SK-N-SH (cell line): ENCODE measurements around the gene EPB41L2. TPM values are rescaled to one million over a fixed set of nuclear protein-coding genes. Genes with fewer than 3 reads are reported as not detected.

Source experiments
- CTCF ChIA-PET: fragments of 300-600, 350-600 bp; formaldehyde crosslinking; extraction: SDS; loops from one replicate; lab custom pipeline; 2021; lab: Yijun Ruan, JAX
- POLR2A ChIA-PET: fragments of 350-600 bp; sonication (Branson Sonifier 250); formaldehyde crosslinking; extraction: SDS; loops from one replicate; lab custom pipeline; 2020; ENCODE audit warnings: antibody characterized with exemption, inconsistent platforms; lab: Yijun Ruan, JAX
- DNase-seq: peaks from one replicate; pipeline ENCODE4 v3.0.0; 2012
- H2AFZ ChIP-seq: fragments of 200-600 bp; sonication (generic); 2 replicates; pipeline ENCODE4 v1.8.1; 2016; ENCODE audit warnings: antibody characterized with exemption, mild to moderate bottlenecking, low read depth
- H3F3A ChIP-seq: fragments of 200-600 bp; sonication (generic); replicated peaks from 2 replicates; pipeline ENCODE3; 2016; ENCODE audit warnings: antibody characterized with exemption, mild to moderate bottlenecking; ENCODE audit not compliant: insufficient read depth
- H3K27ac ChIP-seq, 2 experiments: fragments of 200-500 bp in 1 of 2; fragments of 200-600 bp in 1 of 2; sonication (Bioruptor generic) in 1 of 2; sonication (generic), shearing (Covaris generic) in 1 of 2; 2 replicates each; pipeline versions ENCODE4 v1.5.1 to v1.6.1; 2014 to 2016; ENCODE audit warnings: low read depth in 2 of 2, inconsistent platforms in 1 of 2, low read length in 1 of 2, mild to moderate bottlenecking in 1 of 2, mixed read lengths in 1 of 2
- H3K27me3 ChIP-seq: fragments of 200-600 bp; sonication (generic), shearing (Covaris generic); 2 replicates; pipeline ENCODE4 v1.6.1; 2016; ENCODE audit warnings: mixed run types; ENCODE audit not compliant: insufficient read depth
- H3K36me3 ChIP-seq, 2 experiments: fragments of 200-500 bp in 1 of 2; fragments of 200-600 bp in 1 of 2; sonication (Bioruptor generic) in 1 of 2; sonication (generic) in 1 of 2; replicated peaks in 1 of 2; 2 replicates each; pipeline versions ENCODE3 to v1.5.1; 2014 to 2016; ENCODE audit warnings: low read length in 1 of 2, mild to moderate bottlenecking in 1 of 2; ENCODE audit not compliant: insufficient read depth in 2 of 2, control insufficient read depth in 1 of 2
- H3K4me1 ChIP-seq, 2 experiments: fragments of 200-500 bp in 1 of 2; fragments of 200-600 bp in 1 of 2; sonication (Bioruptor generic) in 1 of 2; sonication (generic), shearing (Covaris generic) in 1 of 2; 2 replicates each; pipeline versions ENCODE4 v1.5.1 to v1.6.1; 2014 to 2016; ENCODE audit warnings: low read depth in 1 of 2, low read length in 1 of 2, mixed run types in 1 of 2; ENCODE audit not compliant: insufficient read depth in 2 of 2, control insufficient read depth in 1 of 2
- H3K4me2 ChIP-seq: fragments of 200-600 bp; sonication (generic), shearing (Covaris generic); 2 replicates; pipeline ENCODE4 v1.6.1; 2017; ENCODE audit warnings: mixed run types
- H3K4me3 ChIP-seq, 2 experiments: fragments of 200-500 bp in 1 of 2; fragments of 200-600 bp in 1 of 2; sonication (Bioruptor generic) in 1 of 2; sonication (generic), shearing (Covaris generic) in 1 of 2; 2 replicates each; pipeline versions ENCODE4 v1.5.1 to v1.8.1; 2014 to 2016; ENCODE audit warnings: low read depth in 2 of 2, inconsistent platforms in 1 of 2, low read length in 1 of 2, mild to moderate bottlenecking in 1 of 2, mixed read lengths in 1 of 2, moderate library complexity in 1 of 2
- H3K79me2 ChIP-seq: fragments of 200-600 bp; sonication (generic); 2 replicates; pipeline ENCODE4 v1.8.1; 2017; ENCODE audit warnings: mild to moderate bottlenecking; ENCODE audit not compliant: insufficient read depth
- H3K9ac ChIP-seq: fragments of 200-600 bp; sonication (generic); 2 replicates; pipeline ENCODE4 v1.6.1; 2017; ENCODE audit warnings: mixed run types
- H3K9me2 ChIP-seq: fragments of 200-600 bp; sonication (generic); 2 replicates; pipeline ENCODE4 v1.6.1; 2017; ENCODE audit warnings: mixed run types
- H3K9me3 ChIP-seq: fragments of 200-600 bp; sonication (generic); 2 replicates; pipeline ENCODE4 v1.6.1; 2017; ENCODE audit warnings: mixed run types, mild to moderate bottlenecking, moderate library complexity
- H4K20me1 ChIP-seq: fragments of 200-600 bp; sonication (generic); 2 replicates; pipeline ENCODE4 v1.6.1; 2017; ENCODE audit warnings: mild to moderate bottlenecking, mixed run types; ENCODE audit not compliant: insufficient read depth
- CTCF ChIP-seq: fragments of 200-600 bp; sonication (generic); IDR thresholded peaks from 2 replicates; pipeline ENCODE4 v1.6.1; 2017; ENCODE audit warnings: antibody characterized with exemption, mild to moderate bottlenecking, moderate library complexity
- ELF1 ChIP-seq: IDR thresholded peaks from 2 replicates; pipeline ENCODE4 v1.4.0; 2012
- EZH2phosphoT487 ChIP-seq: fragments of 200-600 bp; sonication (generic); IDR thresholded peaks from 2 replicates; pipeline ENCODE4 v1.6.1; 2017; ENCODE audit warnings: low read depth, mixed run types, mild to moderate bottlenecking, antibody characterized with exemption, moderate library complexity, borderline replicate concordance
- FOXM1 ChIP-seq: IDR thresholded peaks from 2 replicates; pipeline ENCODE4 v1.4.0; 2012; ENCODE audit warnings: low read depth, mild to moderate bottlenecking
- GABPA ChIP-seq: IDR thresholded peaks from 2 replicates; pipeline ENCODE4 v1.4.0; 2012; ENCODE audit warnings: low read depth, mild to moderate bottlenecking
- MXI1 ChIP-seq: IDR thresholded peaks from 2 replicates; pipeline ENCODE4 v1.6.1; 2012; ENCODE audit warnings: mild to moderate bottlenecking, low read depth, low read length, improper control_type of control experiment
- PBX3 ChIP-seq: IDR thresholded peaks from 2 replicates; pipeline ENCODE4; 2012
- SIN3A ChIP-seq: IDR thresholded peaks from 2 replicates; pipeline ENCODE4 v1.6.1; 2012; ENCODE audit warnings: low read depth, mild to moderate bottlenecking, low read length, moderate library complexity, borderline replicate concordance
- TEAD4 ChIP-seq: IDR thresholded peaks from 2 replicates; pipeline ENCODE4 v1.4.0; 2012; ENCODE audit warnings: mild to moderate bottlenecking, borderline replicate concordance; ENCODE audit not compliant: insufficient read depth
- YY1 ChIP-seq: IDR thresholded peaks from 2 replicates; pipeline ENCODE4 v1.4.0; 2012; ENCODE audit warnings: low read depth, mild to moderate bottlenecking
- WGBS: methylation state at CpG from one replicate; pipeline ENCODE4 v1.1.6; 2017; ENCODE audit warnings: low lambda C conversion rate; 5-methylcytosine and 5-hydroxymethylcytosine counted together
- polyA plus RNA-seq, 3 experiments: library from polyadenylated mRNA; depleted of rRNA; stranded (reverse); fragments of >200 nt; gene quantifications; 2 replicates each; pipeline ENCODE4 v1.2.3, GENCODE V29; 2012

EPB41L2 gene
- polyA plus RNA-seq, 1 of the 3 experiments (the other 2 are of a cell fraction): 1.4 TPM

GRCh38 chr6:131065824-131066171, 2.8 kb upstream of the EPB41L2 start:
- peaks cover 44% of the 10 kb centered on the region; the same call in 1 of the 2 replicates for H3K27me3 ChIP-seq
- no peak for TF ChIP-seq PBX3
- TF ChIP-seq, all 33 proteins: peak for 0
- H3K79me2 ChIP-seq: no peaks in the 10 kb centered on the region
- no peak for DNase-seq
- H2AFZ ChIP-seq: no peak overlapping the region
- H3K4me2 ChIP-seq: no peak overlapping the region
- ChIA-PET POLR2A (no interaction called here), CTCF (no interaction called here)
- H3K9me3 ChIP-seq: no peaks in the 10 kb centered on the region
- H3K36me3 ChIP-seq: no peaks in the 10 kb centered on the region
- no peaks in the 10 kb centered on the region for H3K9me2 ChIP-seq
- no peak overlapping the region for H3K27ac ChIP-seq
- no peak overlapping the region for H3K4me3 ChIP-seq
- H3K9ac ChIP-seq: no peak overlapping the region
- no peaks in the 10 kb centered on the region for H4K20me1 ChIP-seq
- H3K4me1 ChIP-seq: peaks cover 0 to 5% of the 10 kb centered on the region in 2 experiments; a peak in 1 of 4 replicates
- H3F3A ChIP-seq: peaks cover 6% of the 10 kb centered on the region

DNA sequence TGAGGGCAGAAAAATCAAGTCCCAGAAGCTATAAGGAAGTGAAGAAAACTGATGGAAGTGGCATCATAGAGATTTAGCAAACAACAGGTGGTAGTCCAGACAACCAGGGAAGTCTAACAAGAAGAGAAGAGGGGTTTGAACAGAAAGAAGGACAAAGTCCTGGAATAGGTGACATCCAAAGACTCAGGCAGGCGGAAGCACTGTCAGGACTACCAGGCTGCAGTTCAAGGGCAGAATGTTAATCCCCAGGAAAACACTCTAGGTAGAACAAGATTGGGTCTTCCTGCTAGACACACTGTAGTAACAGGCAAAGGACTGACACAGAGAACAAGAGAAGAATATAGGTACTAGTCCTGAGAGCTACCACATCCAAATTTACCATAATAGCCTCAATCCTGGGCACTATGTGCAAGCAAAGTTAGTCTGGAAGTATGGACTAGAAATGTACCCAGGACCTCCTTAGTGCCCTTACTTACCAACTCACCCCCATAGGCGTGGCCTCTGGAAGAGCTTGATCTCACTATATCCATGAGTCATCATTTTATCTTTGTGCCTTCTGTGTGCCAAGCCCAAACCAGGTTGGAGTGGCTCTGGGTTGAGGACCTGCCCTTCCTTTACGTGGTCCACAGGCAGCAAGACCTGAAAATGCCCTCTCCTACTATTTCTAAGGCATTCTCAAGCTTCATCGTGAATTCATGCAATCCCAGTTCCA, 2.2 kb upstream of the EPB41L2 start:
- POLR2A ChIA-PET: no interaction called here
- H3K4me2 ChIP-seq: no peak overlapping the region
- no peak overlapping the region for H3K9ac ChIP-seq
- H3K9me2 ChIP-seq: no peaks in the 10 kb centered on the region
- TF ChIP-seq SIN3A (no peak), PBX3 (no peak), YY1 (no peak), GABPA (no peak)
- H3K4me1 ChIP-seq: peaks cover 0 to 5% of the 10 kb centered on the region in 2 experiments; a peak in 1 of 4 replicates
- peaks cover 44% of the 10 kb centered on the region; the same call in 1 of the 2 replicates for H3K27me3 ChIP-seq
- H3K27ac ChIP-seq: no peak overlapping the region
- no peak for DNase-seq
- peaks cover 7% of the 10 kb centered on the region for H3F3A ChIP-seq
- no peaks in the 10 kb centered on the region for H3K79me2 ChIP-seq
- no peaks in the 10 kb centered on the region for H4K20me1 ChIP-seq
- H2AFZ ChIP-seq: no peak overlapping the region
- WGBS: 30% methylated on average over 4 of the region's 4 CpGs
- no peaks in the 10 kb centered on the region for H3K36me3 ChIP-seq
- CTCF ChIA-PET: no interaction called here
- H3K9me3 ChIP-seq: no peaks in the 10 kb centered on the region
- H3K4me3 ChIP-seq: no peak overlapping the region

DNA sequence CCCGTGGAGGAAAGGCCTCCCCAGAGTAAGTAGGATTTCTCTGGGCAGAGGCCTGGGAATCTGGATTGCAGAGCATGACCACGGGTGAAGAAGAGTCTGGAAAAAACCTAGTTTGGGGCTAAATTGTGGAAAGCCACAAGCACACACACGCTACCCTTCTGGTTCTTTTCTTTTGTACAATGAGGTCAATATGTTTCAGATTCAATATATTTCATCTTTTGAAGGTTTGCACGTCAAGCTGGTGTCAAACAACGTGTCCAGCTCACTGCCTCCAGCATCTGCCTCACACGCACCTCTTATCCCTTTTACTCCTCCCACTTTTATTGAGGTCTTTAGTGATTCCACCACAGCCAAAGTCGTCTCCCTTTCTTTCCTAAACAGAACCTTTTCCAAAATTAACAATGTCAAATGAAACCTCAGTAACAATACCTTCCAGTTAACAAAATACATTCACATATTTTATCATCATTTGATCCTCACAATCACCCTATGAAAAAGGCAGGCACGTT, 773 bp upstream of the EPB41L2 start:
- Histone ChIP-seq H3K4me3 (peak overlapping the region; percentile 48 to 69; a peak in 3 of 4 replicates), H3K79me2 (no peaks in the 10 kb centered on the region), H3K9me2 (no peaks in the 10 kb centered on the region), H2AFZ (peak overlapping the region; percentile 82; the same call in 1 of the 2 replicates), H3K27ac (no peak overlapping the region), H3K27me3 (peaks cover 44% of the 10 kb centered on the region; the same call in 1 of the 2 replicates), H3F3A (peaks cover 7% of the 10 kb centered on the region), H3K36me3 (no peaks in the 10 kb centered on the region), H3K9ac (peak overlapping the region; percentile 18; the same call in 1 of the 2 replicates), H4K20me1 (no peaks in the 10 kb centered on the region), H3K4me1 (peaks cover 0 to 5% of the 10 kb centered on the region in 2 experiments; a peak in 1 of 4 replicates), H3K9me3 (no peaks in the 10 kb centered on the region), H3K4me2 (peak overlapping the region; percentile 76)
- TF ChIP-seq PBX3: no peak
- no peak for TF ChIP-seq MXI1
- no peak for TF ChIP-seq EZH2phosphoT487
- TF ChIP-seq FOXM1: no peak
- no peak for TF ChIP-seq ELF1
- TF ChIP-seq CTCF: no peak
- TF ChIP-seq TEAD4: no peak
- no peak for DNase-seq
- ChIA-PET POLR2A (no interaction called here), CTCF (interaction anchor here (0.6 kb wide), 1 partner anchor 1491 kb away, joined by 3 read pairs; no protein-coding TSS in a partner anchor)
- 12% methylated on average over 8 of the region's 8 CpGs for WGBS
